B cell (primary cell): Measurements from ENCODE around the gene LCE1D. TPM values are rescaled to one million over a fixed set of nuclear protein-coding genes. Genes with fewer than 3 reads are reported as not detected.

ENCODE experiments used
- ATAC-seq: fragments of 200-7000 bp; cut with Tn5 transposase; one replicate; pipeline ENCODE4 v1.10.0; 2021; ENCODE audit warnings: low read depth, mild to moderate bottlenecking, moderate number of reproducible peaks, moderate library complexity
- CTCF ChIA-PET: fragments of 350-600 bp; sonication (Branson Sonifier 250); formaldehyde crosslinking; loops from one replicate; lab custom pipeline; 2021; ENCODE audit warnings: antibody characterized with exemption, inconsistent platforms; lab: Charles Lee
- POLR2A ChIA-PET: fragments of 350-600 bp; sonication (Branson Sonifier 250); formaldehyde crosslinking; loops from one replicate; lab custom pipeline; 2021; ENCODE audit warnings: antibody characterized with exemption; lab: Charles Lee
- DNase-seq: peaks from one replicate; pipeline ENCODE4 v3.0.0; 2013
- H2AFZ ChIP-seq: 2 replicates; pipeline ENCODE4 v1.6.1; 2012; ENCODE audit warnings: mild to moderate bottlenecking, low read depth, low read length; ENCODE audit not compliant: insufficient read depth, poor library complexity, severe bottlenecking
- H3K27ac ChIP-seq, 2 donors: 1 replicate in 1 of 2; 2 replicates in 1 of 2; pipeline ENCODE4 v1.5.1; 2012 to 2013; ENCODE audit warnings: low read length in 2 of 2, mild to moderate bottlenecking in 2 of 2, moderate library complexity in 1 of 2
- H3K27me3 ChIP-seq, 4 experiments: fragments of 200-600 bp in 1 of 4; sonication (generic) in 1 of 4; replicated peaks in 1 of 4; 1 replicate in 2 of 4; 2 replicates in 2 of 4; pipeline versions ENCODE4 v1.6.1 to v1.7.0; 2013 to 2016; ENCODE audit warnings: low read length in 3 of 4, mild to moderate bottlenecking in 2 of 4, mixed read lengths in 1 of 4, moderate library complexity in 1 of 4; ENCODE audit not compliant: insufficient read depth in 4 of 4, control insufficient read depth in 3 of 4; ENCODE audit errors: control extremely low read depth in 1 of 4
- H3K36me3 ChIP-seq, 2 experiments: replicated peaks in 1 of 2; 1 replicate in 1 of 2; 2 replicates in 1 of 2; pipeline versions ENCODE4 v1.6.1 to v1.7.1; 2013; ENCODE audit warnings: low read length in 1 of 2; ENCODE audit not compliant: insufficient read depth in 2 of 2, control insufficient read depth in 1 of 2; ENCODE audit errors: control extremely low read depth in 1 of 2, extremely low read depth in 1 of 2
- H3K4me1 ChIP-seq, 2 donors: fragments of 200-600 bp in 1 of 2; sonication (generic) in 1 of 2; 1 replicate in 1 of 2; 2 replicates in 1 of 2; pipeline versions ENCODE4 v1.5.1 to v1.6.1; 2013 to 2017; ENCODE audit warnings: low read length in 2 of 2; ENCODE audit not compliant: control insufficient read depth in 2 of 2, insufficient read depth in 2 of 2
- H3K4me2 ChIP-seq: replicated peaks from 2 replicates; pipeline ENCODE3; 2012; ENCODE audit warnings: mild to moderate bottlenecking, low read depth, low read length; ENCODE audit not compliant: poor library complexity, severe bottlenecking
- H3K4me3 ChIP-seq, 5 experiments: fragments of 200-600 bp in 1 of 5; sonication (generic) in 1 of 5; 1 replicate in 3 of 5; 2 replicates in 2 of 5; pipeline versions ENCODE4 v1.5.1 to v1.7.0; 2011 to 2016; ENCODE audit warnings: low read length in 4 of 5, mild to moderate bottlenecking in 4 of 5, low read depth in 2 of 5, control low read depth in 1 of 5, moderate library complexity in 1 of 5; ENCODE audit not compliant: insufficient read depth in 1 of 5; ENCODE audit errors: control extremely low read depth in 1 of 5, extremely low read depth in 1 of 5
- H3K79me2 ChIP-seq: fragments of 200-600 bp; sonication (generic); one replicate; pipeline ENCODE4 v1.6.0; 2016; ENCODE audit warnings: low read length; ENCODE audit not compliant: control insufficient read depth, insufficient read depth
- H3K9ac ChIP-seq: fragments of 200-600 bp; sonication (generic); 2 replicates; pipeline ENCODE4 v1.6.1; 2017; ENCODE audit warnings: mild to moderate bottlenecking, low read length, moderate library complexity
- H3K9me3 ChIP-seq, 3 donors: one replicate each; pipeline versions ENCODE4 v1.6.1 to v1.7.1; 2013; ENCODE audit warnings: low read length in 2 of 3; ENCODE audit not compliant: control insufficient read depth in 2 of 3, insufficient read depth in 1 of 3; ENCODE audit errors: control extremely low read depth in 1 of 3
- H4K20me1 ChIP-seq: 2 replicates; pipeline ENCODE4 v1.6.0; 2012; ENCODE audit warnings: mild to moderate bottlenecking, low read length; ENCODE audit not compliant: insufficient read depth, control insufficient read depth, poor library complexity, severe bottlenecking
- H3K27ac Mint-ChIP-seq: one replicate; pipeline ENCODE4 v1.8.0; 2021; ENCODE audit warnings: mixed read lengths
- H3K27me3 Mint-ChIP-seq: one replicate; pipeline ENCODE4 v1.8.0; 2021; ENCODE audit warnings: mixed read lengths
- H3K4me1 Mint-ChIP-seq: one replicate; pipeline ENCODE4 v1.8.0; 2021; ENCODE audit warnings: mixed read lengths
- H3K4me3 Mint-ChIP-seq: one replicate; pipeline ENCODE4 v1.8.0; 2021; ENCODE audit warnings: mixed read lengths
- H3K9me3 Mint-ChIP-seq: one replicate; pipeline ENCODE4 v1.8.0; 2022; ENCODE audit warnings: mixed read lengths; ENCODE audit not compliant: insufficient read depth
- EZH2 ChIP-seq: IDR thresholded peaks from 2 replicates; pipeline ENCODE4 v1.6.1; 2012; ENCODE audit warnings: borderline replicate concordance, low read depth, mild to moderate bottlenecking, moderate library complexity, low read length; ENCODE audit not compliant: insufficient read depth, poor library complexity, severe bottlenecking
- WGBS: methylation state at CpG from one replicate; pipeline ENCODE4 v1.1.5; 2013; ENCODE audit warnings: missing lambda C conversion rate; ENCODE audit not compliant: insufficient coverage; 5-methylcytosine and 5-hydroxymethylcytosine counted together
- intact Hi-C: fragments of 100-400 bp; cut with micrococcal nuclease; formaldehyde crosslinking; loops from one replicate; pipeline ENCODE4 v1.10.0; 2022
- polyA plus RNA-seq: library from polyadenylated mRNA; depleted of rRNA; stranded (reverse); fragments of >200 nt; gene quantifications from 2 replicates; pipeline ENCODE4 v1.2.3, GENCODE V29; 2012
- total RNA-seq, 2 donors: library from RNA; stranded (reverse); fragments of 120-200 nt in 1 of 2; gene quantifications; 1 replicate in 1 of 2; 2 replicates in 1 of 2; pipeline versions ENCODE4 v1.2.3 to v1.2.4, GENCODE V29; 2013 to 2022
- TF ChIP-seq, protein P1 (sequence below): fragments of 200-600 bp; IDR thresholded peaks from one replicate; pipeline ENCODE4 v1.8.0; 2022; ENCODE audit warnings: antibody characterized with exemption, mild to moderate bottlenecking

Gene LCE1D
- total and polyA plus RNA-seq, 2 donors (not counting 1 experiment from before 2014, with no cell fraction given): not detected

DNA sequence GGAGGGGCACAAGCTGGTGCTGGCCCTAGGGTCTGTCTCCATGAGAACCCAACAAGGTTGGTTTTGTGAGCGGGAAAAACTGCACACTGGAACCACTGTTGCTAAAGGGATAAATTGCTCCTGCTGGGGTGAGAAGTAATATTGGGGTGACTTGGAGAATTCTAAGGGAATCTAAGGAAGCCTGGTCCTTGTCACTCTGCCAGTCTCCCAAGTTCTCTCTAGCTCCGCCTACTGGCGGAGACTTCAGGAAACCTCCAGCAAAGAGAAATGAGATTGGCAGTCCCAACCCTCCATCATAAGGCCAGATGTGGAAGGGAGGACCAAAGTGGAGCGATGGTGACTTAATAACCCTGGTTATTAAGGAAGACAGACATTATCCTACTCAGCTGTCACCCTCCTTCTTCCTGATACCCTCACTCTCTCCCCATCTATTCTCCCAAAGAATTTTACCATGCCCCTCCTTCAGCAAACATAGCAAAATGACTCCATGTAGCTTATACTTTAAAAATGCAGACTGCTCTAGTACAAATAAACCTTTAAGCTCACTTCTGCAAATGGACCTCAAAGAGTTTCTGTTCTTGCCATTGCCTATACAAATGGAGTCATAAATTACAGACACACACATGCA lies 18.9 kb upstream of the LCE1D start:
- intact Hi-C loops: no loop called here
- 100% methylated on average over 1 of the region's 4 CpGs for WGBS
- TF ChIP-seq EZH2: no peak
- TF ChIP-seq, protein P1, sequence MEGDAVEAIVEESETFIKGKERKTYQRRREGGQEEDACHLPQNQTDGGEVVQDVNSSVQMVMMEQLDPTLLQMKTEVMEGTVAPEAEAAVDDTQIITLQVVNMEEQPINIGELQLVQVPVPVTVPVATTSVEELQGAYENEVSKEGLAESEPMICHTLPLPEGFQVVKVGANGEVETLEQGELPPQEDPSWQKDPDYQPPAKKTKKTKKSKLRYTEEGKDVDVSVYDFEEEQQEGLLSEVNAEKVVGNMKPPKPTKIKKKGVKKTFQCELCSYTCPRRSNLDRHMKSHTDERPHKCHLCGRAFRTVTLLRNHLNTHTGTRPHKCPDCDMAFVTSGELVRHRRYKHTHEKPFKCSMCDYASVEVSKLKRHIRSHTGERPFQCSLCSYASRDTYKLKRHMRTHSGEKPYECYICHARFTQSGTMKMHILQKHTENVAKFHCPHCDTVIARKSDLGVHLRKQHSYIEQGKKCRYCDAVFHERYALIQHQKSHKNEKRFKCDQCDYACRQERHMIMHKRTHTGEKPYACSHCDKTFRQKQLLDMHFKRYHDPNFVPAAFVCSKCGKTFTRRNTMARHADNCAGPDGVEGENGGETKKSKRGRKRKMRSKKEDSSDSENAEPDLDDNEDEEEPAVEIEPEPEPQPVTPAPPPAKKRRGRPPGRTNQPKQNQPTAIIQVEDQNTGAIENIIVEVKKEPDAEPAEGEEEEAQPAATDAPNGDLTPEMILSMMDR: no peak
- no peaks in the 10 kb centered on the region for H3K79me2 ChIP-seq
- no peaks in the 10 kb centered on the region for H3K9me3 ChIP-seq
- H3K27me3 ChIP-seq: peaks cover 0 to 6% (median 0%) of the 10 kb centered on the region in 4 experiments
- no peak overlapping the region for H3K4me3 ChIP-seq
- H3K4me1 ChIP-seq: no peaks in the 10 kb centered on the region
- Mint-ChIP-seq H3K9me3 (no peaks in the 10 kb centered on the region), H3K4me3 (no peak overlapping the region), H3K27me3 (peaks cover 42% of the 10 kb centered on the region), H3K27ac (no peak overlapping the region), H3K4me1 (no peaks in the 10 kb centered on the region)
- H3K4me2 ChIP-seq: no peak overlapping the region
- no peak overlapping the region for H2AFZ ChIP-seq
- ChIA-PET POLR2A (no interaction called here), CTCF (no interaction called here)
- ATAC-seq: no peak
- no peak for DNase-seq
- no peak overlapping the region for H3K9ac ChIP-seq
- no peaks in the 10 kb centered on the region for H4K20me1 ChIP-seq
- no peaks in the 10 kb centered on the region for H3K36me3 ChIP-seq
- H3K27ac ChIP-seq: no peak overlapping the region

DNA sequence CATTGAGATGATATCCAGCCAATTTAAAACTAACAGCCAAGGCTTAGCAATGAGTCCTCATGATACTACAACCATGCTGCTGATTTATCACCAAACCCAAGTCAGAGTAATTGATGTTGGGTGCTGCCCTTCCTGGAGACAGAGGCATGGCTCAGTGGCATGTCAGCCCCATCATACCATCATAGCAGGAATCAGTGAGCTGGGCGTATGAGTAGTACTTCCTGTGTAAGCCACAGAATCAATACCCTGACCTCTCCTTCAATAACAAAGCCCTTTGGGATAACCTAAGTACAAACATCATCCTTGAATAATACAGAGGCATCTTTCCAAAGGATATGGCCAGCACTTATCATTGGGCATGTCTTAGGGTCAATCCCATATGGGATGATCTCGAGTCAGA lies 13.4 kb upstream of the LCE1D start:
- ATAC-seq (no peak), DNase-seq (no peak)
- intact Hi-C loops: no loop called here
- no peaks in the 10 kb centered on the region for H3K27me3 ChIP-seq
- 60% methylated on average over 1 of the region's 2 CpGs for WGBS
- no peak overlapping the region for H3K4me3 Mint-ChIP-seq
- H3K4me3 ChIP-seq: no peak overlapping the region
- H3K9me3 ChIP-seq: no peaks in the 10 kb centered on the region
- H3K9me3 Mint-ChIP-seq: no peaks in the 10 kb centered on the region
- ChIA-PET POLR2A (no interaction called here), CTCF (no interaction called here)
- no peaks in the 10 kb centered on the region for H3K36me3 ChIP-seq
- no peak overlapping the region for H2AFZ ChIP-seq
- H4K20me1 ChIP-seq: no peaks in the 10 kb centered on the region
- H3K27ac ChIP-seq: no peak overlapping the region
- no peaks in the 10 kb centered on the region for H3K4me1 Mint-ChIP-seq
- H3K79me2 ChIP-seq: no peaks in the 10 kb centered on the region
- peaks cover 62% of the 10 kb centered on the region for H3K27me3 Mint-ChIP-seq
- H3K4me2 ChIP-seq: no peak overlapping the region
- H3K4me1 ChIP-seq: no peaks in the 10 kb centered on the region
- H3K27ac Mint-ChIP-seq: no peak overlapping the region
- TF ChIP-seq, protein P1: no peak
- TF ChIP-seq EZH2: no peak
- H3K9ac ChIP-seq: no peak overlapping the region
